GM12872 (cell line): ENCODE results near the gene MTCL3.

Experiments
- TF ChIP-seq, protein P1 (sequence below): IDR thresholded peaks from 3 replicates; pipeline ENCODE4 v1.5.1; 2011; ENCODE audit warnings: low read depth, mild to moderate bottlenecking, low read length, moderate library complexity; ENCODE audit not compliant: insufficient read depth

MTCL3 gene

DNA sequence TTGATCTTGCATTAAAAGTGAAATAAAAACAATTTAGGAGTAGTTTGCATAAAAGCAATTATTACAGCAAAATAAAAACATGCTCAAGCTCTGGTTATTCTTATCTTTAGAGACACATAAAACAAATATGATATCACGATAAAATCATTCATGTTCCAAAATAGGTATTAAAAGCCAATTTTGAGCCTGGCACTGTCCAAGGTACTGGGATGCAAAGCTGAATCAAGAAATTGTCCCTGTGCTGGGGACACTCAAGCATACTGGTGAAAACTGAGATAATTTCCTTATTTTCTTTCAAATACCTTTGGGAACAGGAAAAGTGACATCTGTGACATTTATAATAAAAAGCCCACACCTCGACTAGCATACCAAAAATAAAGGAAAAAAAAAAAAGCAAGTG, 931 bp upstream of the MTCL3 start:
- TF ChIP-seq, protein P1, sequence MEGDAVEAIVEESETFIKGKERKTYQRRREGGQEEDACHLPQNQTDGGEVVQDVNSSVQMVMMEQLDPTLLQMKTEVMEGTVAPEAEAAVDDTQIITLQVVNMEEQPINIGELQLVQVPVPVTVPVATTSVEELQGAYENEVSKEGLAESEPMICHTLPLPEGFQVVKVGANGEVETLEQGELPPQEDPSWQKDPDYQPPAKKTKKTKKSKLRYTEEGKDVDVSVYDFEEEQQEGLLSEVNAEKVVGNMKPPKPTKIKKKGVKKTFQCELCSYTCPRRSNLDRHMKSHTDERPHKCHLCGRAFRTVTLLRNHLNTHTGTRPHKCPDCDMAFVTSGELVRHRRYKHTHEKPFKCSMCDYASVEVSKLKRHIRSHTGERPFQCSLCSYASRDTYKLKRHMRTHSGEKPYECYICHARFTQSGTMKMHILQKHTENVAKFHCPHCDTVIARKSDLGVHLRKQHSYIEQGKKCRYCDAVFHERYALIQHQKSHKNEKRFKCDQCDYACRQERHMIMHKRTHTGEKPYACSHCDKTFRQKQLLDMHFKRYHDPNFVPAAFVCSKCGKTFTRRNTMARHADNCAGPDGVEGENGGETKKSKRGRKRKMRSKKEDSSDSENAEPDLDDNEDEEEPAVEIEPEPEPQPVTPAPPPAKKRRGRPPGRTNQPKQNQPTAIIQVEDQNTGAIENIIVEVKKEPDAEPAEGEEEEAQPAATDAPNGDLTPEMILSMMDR: no peak

DNA sequence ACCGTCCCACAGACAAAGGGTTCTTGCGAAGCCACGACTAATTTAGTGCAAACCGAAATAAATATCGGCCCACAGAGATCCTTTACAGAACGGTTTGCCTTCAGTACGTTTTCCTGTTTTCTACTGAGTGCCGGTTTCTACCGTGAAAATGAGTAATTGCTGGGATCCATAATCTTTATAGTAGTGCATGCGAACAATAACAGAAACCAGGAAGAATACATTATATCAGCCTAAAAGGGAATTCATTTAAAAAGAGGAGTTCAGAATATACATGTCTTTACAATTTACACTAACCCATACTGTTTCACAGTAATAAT, 292 bp upstream of the MTCL3 start:
- TF ChIP-seq, protein P1: no peak

DNA sequence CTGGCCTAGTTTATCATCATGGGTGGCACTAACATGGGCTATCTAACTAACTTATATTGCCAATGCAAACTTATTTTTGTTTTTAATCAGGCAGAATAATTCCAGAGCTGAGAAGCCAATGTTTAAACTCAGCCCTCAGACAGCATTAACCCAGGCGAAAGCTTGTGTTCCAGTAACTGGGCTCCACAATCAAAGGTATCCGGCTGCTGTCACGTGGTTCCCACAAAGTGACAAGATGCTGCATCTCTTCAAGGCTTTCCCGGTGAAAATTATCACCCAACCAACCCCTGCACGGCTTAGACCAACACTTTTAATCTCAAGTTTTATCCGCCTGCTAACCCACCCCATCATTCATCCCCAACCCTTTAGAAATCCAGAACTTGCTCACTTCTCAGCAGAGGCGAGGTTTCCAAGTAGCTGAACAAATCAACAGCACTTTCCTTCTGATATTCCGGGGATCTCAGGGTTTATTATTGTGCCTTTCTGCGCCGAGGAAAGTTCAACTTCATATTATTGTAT, 885 bp downstream of the MTCL3 start:
- TF ChIP-seq, protein P1: no peak

DNA sequence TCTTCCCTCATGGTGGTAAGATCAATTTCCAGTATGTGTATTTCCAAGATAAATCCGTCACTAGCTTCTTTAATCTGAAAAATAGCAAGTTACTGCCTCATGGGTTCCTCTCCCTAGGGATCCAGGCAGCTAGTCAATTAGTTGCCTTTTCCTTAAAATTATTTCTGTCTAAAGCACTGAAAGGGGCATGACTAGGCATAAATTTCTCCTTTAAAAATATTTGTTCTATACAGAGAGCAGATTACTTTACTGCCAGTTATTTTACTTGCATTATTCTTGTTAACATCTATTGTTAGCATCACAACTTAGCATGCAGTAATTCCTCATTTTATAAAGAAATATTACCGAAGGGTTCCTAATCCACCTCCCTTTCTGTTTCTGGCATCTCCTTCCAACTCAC, 1.4 kb downstream of the MTCL3 start:
- TF ChIP-seq, protein P1: no peak

DNA sequence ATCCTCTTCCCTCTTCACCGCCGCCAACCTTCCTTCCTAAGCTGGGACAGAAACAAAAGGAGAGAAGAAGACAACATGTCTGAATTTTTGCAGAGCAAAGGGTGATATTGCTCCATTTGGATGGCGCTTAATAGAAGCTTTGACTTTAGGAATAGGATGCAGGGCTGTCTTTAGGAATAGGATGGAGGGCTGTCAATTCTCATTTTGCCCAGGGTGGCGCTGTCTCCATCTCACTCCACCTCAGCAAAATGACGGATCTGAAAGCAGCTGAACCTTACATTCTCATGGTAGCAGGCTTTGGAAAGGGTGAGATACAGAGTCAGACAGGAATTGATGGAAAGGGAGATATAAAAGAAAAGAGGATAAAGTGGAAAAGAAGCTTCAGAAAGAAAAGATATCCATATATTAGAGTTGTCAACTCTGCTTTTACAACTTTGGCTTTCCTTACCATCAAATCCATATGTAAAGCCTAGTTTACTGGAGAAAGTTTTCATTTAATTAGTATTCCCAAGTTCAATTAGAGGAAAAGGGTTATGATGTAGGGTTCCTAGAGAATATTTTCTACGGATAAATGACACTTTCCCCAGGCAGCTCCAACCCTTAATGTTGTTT, 2.4 kb downstream of the MTCL3 start:
- TF ChIP-seq, protein P1: peak; percentile 95

DNA sequence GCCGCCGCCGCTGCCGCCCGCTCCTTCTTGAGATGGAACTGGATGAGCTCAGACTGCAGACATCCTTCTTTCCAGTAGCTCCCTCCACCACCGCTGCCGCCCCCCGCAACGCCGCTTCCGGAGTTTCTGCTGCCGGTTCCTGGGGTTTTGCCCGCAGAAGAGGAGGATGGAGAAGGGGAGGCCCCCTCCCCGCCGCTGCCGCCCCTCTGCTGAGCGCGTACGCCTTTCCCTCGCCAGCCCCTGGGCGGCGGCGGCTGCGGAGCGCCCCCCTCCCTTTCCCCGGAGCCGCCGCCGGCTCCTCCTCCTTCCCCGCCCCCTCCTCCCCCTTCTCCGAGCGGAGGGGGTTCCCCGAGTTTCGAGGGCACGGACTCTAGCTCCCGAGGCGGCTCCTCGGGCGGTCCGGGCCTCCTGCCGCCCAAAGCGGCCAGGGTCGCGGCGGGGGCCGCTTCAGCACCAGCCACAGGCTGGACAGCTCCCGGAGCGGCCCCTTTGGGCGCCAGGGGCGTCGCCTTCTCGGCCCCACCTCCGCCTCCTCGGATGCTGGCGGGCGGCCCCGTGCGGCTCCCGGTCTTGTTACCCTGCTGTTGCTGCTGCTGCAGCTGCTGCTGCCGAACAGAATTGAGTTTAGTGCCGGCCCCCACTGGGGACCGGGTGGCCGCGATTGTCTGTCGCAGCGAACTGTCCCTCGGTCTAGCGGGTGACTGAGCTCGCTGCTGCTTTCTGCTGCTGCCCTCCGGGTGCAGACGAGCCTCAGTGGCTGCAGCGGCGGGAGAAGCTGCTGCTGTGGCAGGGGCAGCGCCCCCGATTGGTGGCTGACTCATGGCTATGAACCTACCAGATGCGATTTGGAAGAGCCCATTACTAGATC, 3.1 kb downstream of the MTCL3 start:
- TF ChIP-seq, protein P1: no peak; the same call in 2 of the 3 replicates

DNA sequence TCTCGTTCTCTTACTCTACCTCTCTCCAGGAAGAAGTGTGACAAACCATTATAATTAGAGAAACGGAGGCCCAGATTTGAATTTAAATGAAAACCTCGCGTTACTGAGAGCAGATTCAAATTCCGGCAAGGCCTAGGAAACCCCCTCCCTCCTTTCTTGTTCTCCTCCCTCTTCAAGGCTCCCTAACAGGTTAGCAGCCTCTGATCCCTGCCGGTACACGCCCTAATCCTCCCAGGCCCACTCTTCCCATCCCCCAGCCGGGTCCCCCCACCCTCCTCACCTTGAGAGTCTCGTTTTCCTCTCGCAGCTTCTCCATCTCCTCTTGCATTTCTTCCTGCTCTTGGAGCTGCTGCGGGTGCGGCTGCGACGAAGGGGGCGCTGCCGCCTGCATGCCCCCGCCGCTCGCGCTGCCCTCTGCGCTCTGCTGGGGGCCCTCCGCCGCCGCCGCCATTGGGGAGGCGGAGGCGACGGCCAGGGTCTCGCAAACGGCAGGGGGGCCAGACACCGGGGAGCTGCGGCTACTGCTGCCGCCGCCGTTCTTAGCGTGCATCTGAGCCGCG, 3.8 kb downstream of the MTCL3 start:
- TF ChIP-seq, protein P1: 0 out of 3 replicates have a peak, but pooled peaks have one; percentile 10
